CD4-positive, CD25-positive, alpha-beta regulatory T cell (primary cell): ENCODE results near the gene CYS1. TPM values are rescaled to one million over a fixed set of nuclear protein-coding genes. Genes with fewer than 3 reads are reported as not detected.
A peak's percentile ranks its signal among the peaks of the same experiment; 100 is the strongest.

Experiments
- ATAC-seq, 2 donors: fragments of 150-1000 bp; cut with Tn5 transposase; one replicate each; pipeline ENCODE4 v1.10.0; 2021; ENCODE audit warnings: low read depth in 2 of 2, moderate number of reproducible peaks in 2 of 2, moderate library complexity in 1 of 2
- DNase-seq, 3 donors: peaks; one replicate each; pipeline versions ENCODE4 v3.0.0 to v3.0.0-alpha.2; 2012 to 2022; ENCODE audit warnings: mixed read lengths in 1 of 3
- H3K27ac ChIP-seq: one replicate; pipeline ENCODE4 v1.7.0; 2013; ENCODE audit warnings: mild to moderate bottlenecking, low read length; ENCODE audit not compliant: insufficient read depth, poor library complexity, severe bottlenecking
- H3K27me3 ChIP-seq: one replicate; pipeline ENCODE4 v1.7.0; 2013; ENCODE audit warnings: low read length; ENCODE audit not compliant: control insufficient read depth, insufficient read depth
- H3K36me3 ChIP-seq: one replicate; pipeline ENCODE4 v1.7.0; 2013; ENCODE audit warnings: mild to moderate bottlenecking, low read length, moderate library complexity; ENCODE audit not compliant: control insufficient read depth, insufficient read depth
- H3K4me1 ChIP-seq: 2 replicates; pipeline ENCODE4 v1.7.0; 2013; ENCODE audit warnings: mild to moderate bottlenecking, low read length; ENCODE audit not compliant: insufficient read depth, control insufficient read depth, poor library complexity, severe bottlenecking
- H3K4me3 ChIP-seq: one replicate; pipeline ENCODE4 v1.7.0; 2013; ENCODE audit warnings: low read depth, mild to moderate bottlenecking, low read length, moderate library complexity
- H3K9me3 ChIP-seq, 2 experiments: 1 replicate in 1 of 2; 2 replicates in 1 of 2; pipeline ENCODE4 v1.7.0; 2013; ENCODE audit warnings: low read length in 2 of 2, mild to moderate bottlenecking in 1 of 2, moderate library complexity in 1 of 2; ENCODE audit not compliant: control insufficient read depth in 2 of 2
- H3K27ac Mint-ChIP-seq, 3 donors: one replicate each; pipeline ENCODE4 v1.8.0; 2020 to 2022; ENCODE audit warnings: mild to moderate bottlenecking in 3 of 3, mixed read lengths in 3 of 3, moderate library complexity in 2 of 3
- H3K27me3 Mint-ChIP-seq: one replicate; pipeline ENCODE4 v1.8.0; 2022; ENCODE audit warnings: mild to moderate bottlenecking, mixed read lengths
- H3K36me3 Mint-ChIP-seq: one replicate; pipeline ENCODE4 v1.8.0; 2020; ENCODE audit warnings: mixed read lengths
- H3K4me1 Mint-ChIP-seq, 4 donors: one replicate each; pipeline ENCODE4 v1.8.0; 2020 to 2022; ENCODE audit warnings: mixed read lengths in 4 of 4, mild to moderate bottlenecking in 1 of 4
- H3K4me3 Mint-ChIP-seq, 4 donors: one replicate each; pipeline ENCODE4 v1.8.0; 2020 to 2022; ENCODE audit warnings: mild to moderate bottlenecking in 4 of 4, mixed read lengths in 4 of 4, moderate library complexity in 3 of 4
- H3K9me3 Mint-ChIP-seq, 7 donors: one replicate each; pipeline ENCODE4 v1.8.0; 2020 to 2022; ENCODE audit warnings: mixed read lengths in 7 of 7, mild to moderate bottlenecking in 3 of 7, moderate library complexity in 2 of 7
- polyA plus RNA-seq, 4 donors: library from polyadenylated mRNA; unstranded; fragments of 300-500 nt; fragmentation: Illumina TruSeq; gene quantifications; one replicate each; pipeline ENCODE4 v1.2.3, GENCODE V29; 2021
- total RNA-seq: library from RNA; stranded (reverse); gene quantifications from one replicate; pipeline ENCODE4 v1.2.3, GENCODE V29; 2022

The CYS1 gene
- total and polyA plus RNA-seq, 5 donors from 2014 or later = not detected

DNA sequence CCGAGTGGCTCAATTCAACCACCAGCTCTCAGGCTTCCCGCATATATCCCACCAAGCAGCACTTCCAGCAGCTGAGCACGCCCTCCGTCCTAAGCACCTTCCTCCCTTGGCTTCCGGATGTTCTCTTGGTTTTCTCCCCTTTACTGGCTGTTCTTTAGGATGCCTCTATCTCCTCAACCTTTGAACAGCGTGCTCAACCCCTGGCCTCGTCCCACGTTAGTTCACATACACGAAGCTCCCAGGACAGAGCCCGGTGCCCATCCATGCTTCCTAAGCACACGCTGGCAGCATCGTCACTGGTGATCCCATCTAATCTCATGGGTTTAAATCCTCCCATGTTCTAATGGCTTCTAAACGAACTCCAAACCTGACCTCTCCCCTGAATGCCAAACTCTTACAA lies 3.7 kb downstream of the CYS1 start:
- H3K27me3 ChIP-seq = peaks cover 25% of the 10 kb centered on the region
- Mint-ChIP-seq H3K4me3 (no peak overlapping the region), H3K4me1 (peaks cover 9 to 25% (median 15%) of the 10 kb centered on the region in 4 donors), H3K9me3 (no peaks in the 10 kb centered on the region), H3K27me3 (peaks cover 70% of the 10 kb centered on the region), H3K27ac (no peak overlapping the region), H3K36me3 (no peaks in the 10 kb centered on the region)
- no peaks in the 10 kb centered on the region for H3K36me3 ChIP-seq
- ATAC-seq = no peak
- no peak overlapping the region for H3K27ac ChIP-seq
- H3K9me3 ChIP-seq = no peaks in the 10 kb centered on the region
- H3K4me1 ChIP-seq = peaks cover 27% of the 10 kb centered on the region
- no peak for DNase-seq
- H3K4me3 ChIP-seq = no peak overlapping the region

DNA sequence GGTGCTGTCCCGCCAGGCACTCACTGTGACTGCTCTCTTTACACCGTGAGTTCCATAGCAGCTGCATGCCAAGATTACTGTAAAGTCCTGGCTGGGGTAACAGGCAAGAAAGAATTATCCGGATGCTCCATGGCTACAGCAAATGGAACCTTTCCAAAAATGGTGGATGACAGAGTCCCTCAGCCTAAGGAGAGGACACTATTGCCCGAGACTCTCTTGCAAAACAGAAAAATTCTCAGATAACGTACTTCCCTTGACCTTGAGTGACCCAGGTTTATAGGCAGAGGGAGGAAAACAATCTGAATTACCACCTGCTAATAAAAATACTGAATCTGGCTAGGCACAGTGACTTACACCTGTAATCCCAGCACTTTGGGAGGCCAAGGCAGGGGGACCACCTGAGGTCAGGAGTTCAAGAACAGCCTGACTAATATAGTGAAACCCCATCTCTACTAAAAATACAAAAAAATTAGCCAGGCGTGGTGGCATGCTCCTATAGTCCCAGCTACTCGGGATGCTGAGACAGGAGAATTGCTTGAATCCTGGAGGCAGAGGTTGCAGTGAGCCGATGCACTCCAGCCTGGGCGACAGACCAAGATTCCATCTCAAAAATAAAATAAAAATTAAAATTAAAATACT lies 4.5 kb downstream of the CYS1 start:
- H3K36me3 ChIP-seq = no peaks in the 10 kb centered on the region
- Mint-ChIP-seq H3K27me3 (peaks cover 67% of the 10 kb centered on the region), H3K9me3 (no peaks in the 10 kb centered on the region), H3K4me3 (no peak overlapping the region), H3K4me1 (peaks cover 5 to 18% (median 10%) of the 10 kb centered on the region in 4 donors), H3K36me3 (no peaks in the 10 kb centered on the region), H3K27ac (no peak overlapping the region)
- H3K4me3 ChIP-seq = no peak overlapping the region
- H3K9me3 ChIP-seq = no peaks in the 10 kb centered on the region
- H3K27ac ChIP-seq = no peak overlapping the region
- no peak for ATAC-seq
- H3K27me3 ChIP-seq = peaks cover 20% of the 10 kb centered on the region
- H3K4me1 ChIP-seq = peaks cover 19% of the 10 kb centered on the region
- DNase-seq = no peak

DNA sequence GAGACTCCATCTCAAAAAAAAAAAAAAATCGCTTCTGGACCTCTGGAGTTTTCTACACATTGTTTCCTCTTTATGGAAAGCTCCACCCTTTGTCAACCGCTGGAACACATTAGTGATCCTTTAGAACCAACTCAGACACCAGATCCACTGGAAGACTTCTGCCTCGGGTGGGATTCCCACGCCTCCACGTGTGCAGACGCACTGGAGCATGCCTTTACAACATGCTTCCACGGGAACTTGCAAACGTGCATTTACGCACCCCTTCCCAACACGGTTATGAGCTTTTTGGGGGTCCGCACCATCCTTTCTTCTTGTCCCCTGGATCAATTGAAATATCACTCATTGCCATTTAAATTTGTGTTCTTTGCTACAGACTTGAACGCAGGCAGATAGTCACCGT lies 5.1 kb downstream of the CYS1 start:
- Mint-ChIP-seq H3K36me3 (no peaks in the 10 kb centered on the region), H3K4me1 (peaks cover 5 to 18% (median 9%) of the 10 kb centered on the region in 4 donors), H3K9me3 (no peaks in the 10 kb centered on the region), H3K4me3 (no peak overlapping the region), H3K27ac (no peak overlapping the region), H3K27me3 (peaks cover 67% of the 10 kb centered on the region)
- peaks cover 20% of the 10 kb centered on the region for H3K27me3 ChIP-seq
- no peak for ATAC-seq
- H3K36me3 ChIP-seq = no peaks in the 10 kb centered on the region
- H3K27ac ChIP-seq = no peak overlapping the region
- no peaks in the 10 kb centered on the region for H3K9me3 ChIP-seq
- DNase-seq = no peak
- H3K4me1 ChIP-seq = peaks cover 14% of the 10 kb centered on the region
- H3K4me3 ChIP-seq = no peak overlapping the region

DNA sequence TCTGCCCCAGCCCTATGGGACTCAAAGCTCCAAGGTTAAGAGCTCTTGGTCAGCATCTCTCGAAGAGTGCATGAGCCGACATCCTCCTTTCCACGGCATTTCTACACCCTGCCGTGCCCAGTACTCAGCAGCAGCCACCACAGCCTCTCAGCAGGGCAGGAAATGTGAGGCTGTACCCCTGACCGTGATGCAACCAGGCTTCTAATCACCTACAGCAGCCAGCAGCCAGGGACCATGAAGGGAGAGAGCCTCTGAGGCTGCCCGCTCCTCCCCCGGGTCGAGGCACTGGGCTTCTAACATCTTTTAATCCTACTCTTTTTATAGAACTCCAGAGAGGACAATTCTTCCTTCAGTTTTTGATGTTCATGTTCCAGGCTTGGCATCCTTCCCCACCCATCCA lies 6.5 kb downstream of the CYS1 start:
- Histone ChIP-seq H3K27me3 (peaks cover 18% of the 10 kb centered on the region), H3K4me1 (peaks cover 5% of the 10 kb centered on the region), H3K27ac (no peak overlapping the region), H3K36me3 (no peaks in the 10 kb centered on the region), H3K4me3 (no peak overlapping the region), H3K9me3 (no peaks in the 10 kb centered on the region)
- Mint-ChIP-seq H3K9me3 (no peaks in the 10 kb centered on the region), H3K27me3 (peaks cover 60% of the 10 kb centered on the region), H3K4me3 (no peak overlapping the region), H3K27ac (no peak overlapping the region), H3K36me3 (no peaks in the 10 kb centered on the region), H3K4me1 (peaks cover under 1 to 12% (median 5%) of the 10 kb centered on the region in 4 donors)
- ATAC-seq (no peak), DNase-seq (no peak)

DNA sequence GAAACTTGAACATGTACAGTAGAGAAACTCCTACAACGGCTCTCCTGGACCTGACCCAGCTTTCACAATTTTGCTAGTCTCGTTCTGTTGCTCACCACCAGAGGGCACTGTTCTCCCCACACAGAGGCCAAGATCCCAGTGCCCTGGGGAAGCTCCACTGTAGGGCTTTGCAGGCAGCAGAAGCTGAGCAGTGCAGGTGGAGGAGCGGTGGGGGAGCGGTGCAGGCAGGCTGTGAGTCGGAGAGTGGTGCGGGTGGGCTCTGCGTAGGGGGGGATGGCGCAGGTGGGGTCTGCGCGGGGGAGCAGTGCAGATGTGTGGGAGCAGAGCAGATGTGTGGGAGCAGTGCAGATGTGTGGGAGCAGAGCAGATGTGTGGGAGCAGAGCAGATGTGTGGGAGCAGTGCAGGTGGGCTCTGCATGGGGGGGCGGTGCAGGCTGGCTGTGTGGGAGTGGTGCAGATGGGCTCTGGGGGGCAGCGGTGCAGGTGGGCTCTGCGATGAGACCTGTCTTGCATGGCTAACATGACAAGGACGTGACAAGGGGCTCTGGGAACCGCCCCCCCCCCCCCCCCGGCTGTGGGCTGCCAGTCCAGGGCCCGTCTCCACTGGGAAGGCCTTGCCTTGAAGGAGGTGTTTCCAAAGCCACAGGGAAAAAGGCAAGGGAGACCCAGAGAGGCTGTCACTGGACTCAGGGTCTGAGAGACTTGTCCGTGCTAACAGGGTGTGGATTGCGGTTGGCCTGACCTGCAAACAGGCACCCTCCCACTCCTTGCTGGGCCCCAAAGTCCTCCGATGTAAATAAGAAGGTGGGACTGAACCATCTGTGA lies 7.3 kb downstream of the CYS1 start:
- Mint-ChIP-seq H3K27ac (no peak overlapping the region), H3K27me3 (peaks cover 59% of the 10 kb centered on the region), H3K4me3 (no peak overlapping the region), H3K9me3 (peaks cover 0 to 4% (median 2%) of the 10 kb centered on the region in 7 donors), H3K36me3 (no peaks in the 10 kb centered on the region), H3K4me1 (peaks cover 0 to 12% (median 4%) of the 10 kb centered on the region in 4 donors)
- peaks cover 5% of the 10 kb centered on the region for H3K4me1 ChIP-seq
- no peak overlapping the region for H3K4me3 ChIP-seq
- peaks cover 10% of the 10 kb centered on the region for H3K27me3 ChIP-seq
- ATAC-seq (peak; percentile 87 to 91), DNase-seq (peak; percentile 67 to 85 (median 78))
- H3K9me3 ChIP-seq = no peaks in the 10 kb centered on the region
- no peaks in the 10 kb centered on the region for H3K36me3 ChIP-seq
- H3K27ac ChIP-seq = no peak overlapping the region

DNA sequence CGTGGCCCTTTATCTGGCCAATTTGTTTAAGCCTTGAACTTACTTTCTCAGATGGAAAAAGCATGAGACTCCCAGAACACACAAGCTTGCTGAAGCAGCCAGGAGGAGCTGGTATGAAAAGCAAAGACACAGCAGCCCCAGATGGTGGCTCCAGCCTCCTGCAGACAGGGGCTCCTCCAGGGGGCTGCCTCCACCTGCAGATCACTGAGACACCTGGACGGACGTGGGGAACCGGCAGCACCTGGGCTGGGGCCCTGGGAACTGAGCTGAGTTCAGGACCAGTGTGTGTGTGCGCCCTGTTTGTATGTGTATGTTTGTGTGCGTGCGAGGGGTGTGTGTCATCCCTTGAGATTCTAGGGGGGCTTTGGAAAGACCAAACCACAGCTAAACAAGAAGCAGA lies 8.6 kb downstream of the CYS1 start:
- ATAC-seq (no peak), DNase-seq (no peak)
- H3K27me3 Mint-ChIP-seq = peaks cover 48% of the 10 kb centered on the region
- H3K36me3 Mint-ChIP-seq = no peaks in the 10 kb centered on the region
- Histone ChIP-seq H3K9me3 (no peaks in the 10 kb centered on the region), H3K27me3 (peaks cover 9% of the 10 kb centered on the region), H3K27ac (no peak overlapping the region), H3K4me1 (peaks cover 5% of the 10 kb centered on the region), H3K4me3 (no peak overlapping the region), H3K36me3 (no peaks in the 10 kb centered on the region)
- H3K9me3 Mint-ChIP-seq = peaks cover 0 to 5% (median 4%) of the 10 kb centered on the region in 7 donors
- no peak overlapping the region for H3K4me3 Mint-ChIP-seq
- H3K27ac Mint-ChIP-seq = no peak overlapping the region
- peaks cover 0 to 7% (median 4%) of the 10 kb centered on the region in 4 donors for H3K4me1 Mint-ChIP-seq

DNA sequence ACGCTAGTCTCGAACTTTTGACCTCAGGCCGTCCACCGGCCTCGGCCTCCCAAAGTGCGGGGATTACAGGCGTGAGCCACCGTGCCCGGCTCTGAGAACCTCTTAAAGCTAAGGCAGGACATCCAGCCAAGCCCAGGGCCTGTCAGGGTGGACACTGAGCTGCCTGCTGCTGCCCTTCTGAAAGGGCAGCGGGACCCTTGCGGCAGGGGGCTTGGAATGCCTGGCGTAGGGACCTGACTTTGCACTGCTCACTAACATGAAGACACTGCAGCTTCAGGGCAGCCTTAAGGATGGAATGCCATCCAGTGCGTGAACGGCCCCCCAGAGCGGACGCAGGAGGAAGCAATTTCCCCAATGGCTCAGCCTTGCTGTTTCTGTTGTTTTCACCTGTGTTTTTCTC lies 9.0 kb downstream of the CYS1 start:
- Histone ChIP-seq H3K4me3 (no peak overlapping the region), H3K36me3 (no peaks in the 10 kb centered on the region), H3K27ac (no peak overlapping the region), H3K9me3 (no peaks in the 10 kb centered on the region), H3K27me3 (peaks cover 6% of the 10 kb centered on the region), H3K4me1 (peaks cover 5% of the 10 kb centered on the region)
- DNase-seq (no peak), ATAC-seq (no peak)
- no peak overlapping the region for H3K27ac Mint-ChIP-seq
- peaks cover 44% of the 10 kb centered on the region for H3K27me3 Mint-ChIP-seq
- H3K4me3 Mint-ChIP-seq = no peak overlapping the region
- H3K36me3 Mint-ChIP-seq = no peaks in the 10 kb centered on the region
- peaks cover 0 to 7% (median 4%) of the 10 kb centered on the region in 4 donors for H3K4me1 Mint-ChIP-seq
- peaks cover 0 to 5% (median 4%) of the 10 kb centered on the region in 7 donors for H3K9me3 Mint-ChIP-seq
